NB4 (cell line): ENCODE data around the gene ADAMTS13.
A peak's percentile ranks its signal among the peaks of the same experiment; 100 is the strongest.
"Not testable (repeated sequence)": the region's sequence is repeated elsewhere in the genome, so short reads cannot be mapped to it uniquely, and the experiment has no call there.

Experiments used
- DNase-seq: peaks from one replicate; pipeline ENCODE4 v3.0.0; 2010; ENCODE audit warnings: low read depth
- H3K4me3 ChIP-seq: one replicate; pipeline ENCODE4 v1.5.1; 2011; ENCODE audit warnings: mild to moderate bottlenecking, low read depth, low read length, moderate library complexity
- CTCF ChIP-seq: IDR thresholded peaks from one replicate; pipeline ENCODE4 v1.5.1; 2012; ENCODE audit warnings: low read depth, low read length
- MAX ChIP-seq: IDR thresholded peaks from 2 replicates; pipeline ENCODE4 v1.6.1; 2011; ENCODE audit warnings: low read depth, low read length
- MYC ChIP-seq: IDR thresholded peaks from 2 replicates; pipeline ENCODE4 v1.6.1; 2011; ENCODE audit warnings: low read depth, low read length
- POLR2A ChIP-seq: IDR thresholded peaks from 2 replicates; pipeline ENCODE4 v1.6.1; 2011; ENCODE audit warnings: mild to moderate bottlenecking; ENCODE audit not compliant: insufficient read length; ENCODE audit errors: extremely low read depth

ADAMTS13 gene

DNA sequence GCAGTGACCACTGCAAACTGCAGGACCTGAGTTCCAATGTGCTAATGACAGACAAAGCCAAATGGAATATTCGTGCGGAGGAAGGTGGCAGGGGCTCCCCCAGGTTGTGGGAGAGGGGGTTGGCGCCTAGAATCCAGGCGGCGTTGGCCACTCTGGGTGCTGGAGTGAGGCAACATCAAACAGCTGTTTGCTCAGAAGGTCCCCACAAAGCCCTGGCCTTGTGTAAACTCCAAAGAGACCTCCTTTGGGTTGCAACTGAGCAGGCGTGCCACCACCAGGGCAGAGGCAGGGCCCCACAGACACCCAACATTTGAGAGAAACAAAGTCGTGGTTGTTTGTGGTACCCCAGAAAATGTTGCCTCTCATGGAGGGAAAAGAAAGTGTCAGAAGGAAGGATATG, 31.5 kb upstream of the ADAMTS13 start:
- TF ChIP-seq MYC (no peak), POLR2A (no peak), MAX (no peak)
- DNase-seq, result no peak
- no peak overlapping the region for H3K4me3 ChIP-seq

DNA sequence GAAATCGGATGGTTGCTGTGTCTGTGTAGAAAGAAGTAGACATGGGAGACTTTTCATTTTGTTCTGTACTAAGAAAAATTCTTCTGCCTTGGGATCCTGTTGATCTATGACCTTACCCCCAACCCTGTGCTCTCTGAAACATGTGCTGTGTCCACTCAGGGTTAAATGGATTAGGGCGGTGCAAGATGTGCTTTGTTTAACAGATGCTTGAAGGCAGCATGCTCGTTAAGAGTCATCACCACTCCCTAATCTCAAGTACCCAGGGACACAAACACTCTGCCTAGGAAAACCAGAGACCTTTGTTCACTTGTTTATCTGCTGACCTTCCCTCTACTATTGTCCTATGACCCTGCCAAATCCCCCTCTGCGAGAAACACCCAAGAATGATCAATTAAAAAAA, 30.7 kb upstream of the ADAMTS13 start:
- not testable (repeated sequence) for DNase-seq, H3K4me3 ChIP-seq

GRCh38 chr9:133392308-133392707, 29.9 kb upstream of the ADAMTS13 start:
- not testable (repeated sequence) for H3K4me3 ChIP-seq, DNase-seq

DNA sequence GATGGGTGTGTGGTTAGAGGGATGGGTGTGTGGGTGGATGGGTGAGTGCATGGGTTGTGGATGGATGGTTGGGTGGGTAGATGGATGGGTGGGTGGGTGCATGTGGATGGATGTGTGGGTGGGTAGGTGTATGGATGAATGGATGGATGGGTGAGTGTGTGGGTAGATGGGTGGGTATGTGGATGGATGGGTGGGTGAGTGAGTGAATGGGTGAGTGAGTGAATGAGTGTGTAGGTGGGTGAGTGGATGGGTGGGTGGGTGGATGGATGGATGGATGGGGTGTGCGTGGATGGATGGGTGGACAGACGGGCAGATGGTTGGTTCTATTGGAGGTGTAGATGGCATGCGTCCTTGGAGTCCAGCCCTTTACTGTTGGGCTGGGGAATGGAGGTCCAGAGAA, 28.8 kb upstream of the ADAMTS13 start:
- no peak for TF ChIP-seq MAX
- no peak overlapping the region for H3K4me3 ChIP-seq

GRCh38 chr9:133394687-133395271, 27.4 kb upstream of the ADAMTS13 start:
- DNase-seq, result no peak
- no peak overlapping the region for H3K4me3 ChIP-seq
- no peak for TF ChIP-seq MAX
- no peak for TF ChIP-seq CTCF
- TF ChIP-seq POLR2A, result no peak
- no peak for TF ChIP-seq MYC

More for the DNA sequence above, 28.8 kb upstream of the ADAMTS13 start:
- DNase-seq, result no peak

- TF ChIP-seq POLR2A (no peak), CTCF (peak; percentile 50)
- H3K4me3 ChIP-seq, result no peak overlapping the region
- DNase-seq, result peak; percentile 57
Measured at GRCh38 chr9:133396952-133397351, 25.2 kb upstream of the ADAMTS13 start.

DNA sequence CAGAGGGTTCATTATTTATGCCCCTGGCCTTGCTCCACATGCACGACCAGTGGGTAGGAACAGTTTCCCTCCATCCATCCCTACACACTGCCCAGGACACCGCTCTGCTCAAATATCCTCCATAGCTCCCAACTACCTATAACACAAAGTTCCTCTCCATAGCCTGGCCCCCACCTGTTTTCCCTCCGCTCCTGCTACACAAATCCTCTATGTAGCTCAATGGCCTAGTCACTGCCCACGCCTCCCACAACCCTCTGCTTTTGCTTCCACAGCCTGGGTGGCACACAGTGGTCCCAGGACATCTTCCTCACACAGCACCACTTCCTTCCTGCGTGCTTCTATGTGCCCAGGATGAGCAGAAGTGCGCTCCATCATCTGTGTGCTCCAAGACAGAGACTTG, 24.8 kb upstream of the ADAMTS13 start:
- no peak for DNase-seq
- no peak for TF ChIP-seq POLR2A
- TF ChIP-seq CTCF, result no peak
- TF ChIP-seq MYC, result no peak
- no peak overlapping the region for H3K4me3 ChIP-seq

DNA sequence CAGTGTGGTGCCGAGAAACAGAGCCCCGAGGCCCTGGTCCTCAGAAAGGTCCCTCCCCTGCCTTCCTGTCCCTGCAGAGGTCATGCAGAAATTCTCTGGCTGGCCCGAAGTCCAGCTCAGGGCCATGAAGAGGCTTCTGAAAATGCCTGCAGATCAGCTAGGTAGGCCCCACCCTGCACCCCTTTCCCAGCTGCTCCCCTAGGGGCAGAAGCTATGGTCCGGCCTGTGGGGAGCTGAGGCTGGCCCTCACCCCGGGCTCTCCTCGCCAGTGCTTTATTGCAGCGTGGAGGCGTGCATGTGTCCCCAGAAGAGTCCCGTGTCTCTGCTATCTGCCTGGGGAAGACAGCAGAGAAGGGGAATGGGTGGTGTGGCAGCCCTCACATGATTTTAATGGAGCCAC, 24.3 kb upstream of the ADAMTS13 start:
- TF ChIP-seq CTCF (no peak), MYC (no peak), POLR2A (no peak), MAX (no peak)
- H3K4me3 ChIP-seq, result no peak overlapping the region
- no peak for DNase-seq
